HEK293 (cell line): ENCODE data around the gene GALNT4.

ENCODE experiments used
- CTCF ChIA-PET: fragments of 350-600 bp; formaldehyde crosslinking; extraction: SDS; loops from one replicate; lab custom pipeline; 2021; ENCODE audit warnings: antibody characterized with exemption; lab: Yijun Ruan, JAX
- POLR2A ChIA-PET: fragments of 300-600 bp; formaldehyde crosslinking; extraction: SDS; loops from one replicate; lab custom pipeline; 2020; ENCODE audit warnings: antibody characterized with exemption, inconsistent platforms; lab: Yijun Ruan, JAX
- H3K27ac ChIP-seq: fragments of 200-500 bp; sonication (Bioruptor generic); 2 replicates; pipeline ENCODE4 v1.5.1; 2014; ENCODE audit warnings: low read depth, low read length, control low read depth, inconsistent platforms; ENCODE audit errors: extremely low read depth
- H3K36me3 ChIP-seq, 2 experiments: fragments of 200-500 bp in 1 of 2; sonication (Bioruptor generic) in 1 of 2; 1 replicate in 1 of 2; 2 replicates in 1 of 2; pipeline ENCODE4 v1.5.1; 2014 to 2017; ENCODE audit warnings: inconsistent platforms in 2 of 2, low read length in 2 of 2; ENCODE audit not compliant: control insufficient read depth in 2 of 2, insufficient read depth in 1 of 2
- H3K4me1 ChIP-seq: fragments of 200-500 bp; sonication (Bioruptor generic); 2 replicates; pipeline ENCODE4 v1.5.1; 2014; ENCODE audit warnings: mild to moderate bottlenecking, low read length, inconsistent platforms; ENCODE audit not compliant: control insufficient read depth, insufficient read depth
- H3K4me3 ChIP-seq: 2 replicates; pipeline ENCODE4 v1.5.1; 2011; ENCODE audit warnings: low read depth, mild to moderate bottlenecking, control low read depth, low read length, moderate library complexity
- H3K9me3 ChIP-seq: fragments of 200-500 bp; sonication (Bioruptor generic); 2 replicates; pipeline ENCODE4 v1.5.1; 2014; ENCODE audit warnings: low read depth, low read length, inconsistent platforms; ENCODE audit not compliant: control insufficient read depth, insufficient read depth
- GLI2 ChIP-seq: fragments of 450-650 bp; formaldehyde crosslinking; IDR thresholded peaks from 2 replicates; pipeline ENCODE4; 2017; ENCODE audit warnings: missing biosample characterization, missing genetic modification characterization, low read depth, borderline replicate concordance
- ZFP37 ChIP-seq: fragments of 450-650 bp; formaldehyde crosslinking; IDR thresholded peaks from 2 replicates; pipeline ENCODE4 v1.5.1; 2016; ENCODE audit warnings: missing biosample characterization, missing genetic modification characterization
- ZNF157 ChIP-seq: fragments of 450-650 bp; formaldehyde crosslinking; IDR thresholded peaks from 2 replicates; pipeline ENCODE4 v1.5.1; 2016; ENCODE audit warnings: missing biosample characterization, missing genetic modification characterization
- ZNF221 ChIP-seq: fragments of 450-650 bp; formaldehyde crosslinking; IDR thresholded peaks from 2 replicates; pipeline ENCODE4 v1.5.1; 2017; ENCODE audit warnings: missing biosample characterization, missing genetic modification characterization, borderline replicate concordance
- ZNF423 ChIP-seq: fragments of 450-650 bp; formaldehyde crosslinking; IDR thresholded peaks from 2 replicates; pipeline ENCODE4 v1.5.1; 2016; ENCODE audit warnings: missing biosample characterization, missing genetic modification characterization
- ZNF426 ChIP-seq: fragments of 450-650 bp; formaldehyde crosslinking; IDR thresholded peaks from 2 replicates; pipeline ENCODE4 v1.5.1; 2017; ENCODE audit warnings: missing biosample characterization, missing genetic modification characterization, mild to moderate bottlenecking, inconsistent platforms, moderate library complexity
- ZNF549 ChIP-seq: fragments of 450-650 bp; IDR thresholded peaks from 2 replicates; pipeline ENCODE4 v1.5.1; 2018; ENCODE audit warnings: missing biosample characterization, missing genetic modification characterization, mild to moderate bottlenecking, inconsistent platforms, moderate library complexity
- ZNF558 ChIP-seq: fragments of 450-650 bp; formaldehyde crosslinking; IDR thresholded peaks from 2 replicates; pipeline ENCODE4 v1.5.1; 2016; ENCODE audit warnings: missing biosample characterization, missing genetic modification characterization
- ZNF571 ChIP-seq: fragments of 450-650 bp; formaldehyde crosslinking; IDR thresholded peaks from 2 replicates; pipeline ENCODE4 v1.5.0; 2017; ENCODE audit warnings: missing biosample characterization, missing genetic modification characterization
- ZNF580 ChIP-seq: fragments of 450-650 bp; formaldehyde crosslinking; IDR thresholded peaks from 2 replicates; pipeline ENCODE4 v1.5.1; 2016; ENCODE audit warnings: missing biosample characterization, missing genetic modification characterization
- ZNF639 ChIP-seq: fragments of 450-650 bp; formaldehyde crosslinking; IDR thresholded peaks from 2 replicates; pipeline ENCODE4 v1.5.1; 2016; ENCODE audit warnings: missing biosample characterization, missing genetic modification characterization
- ZNF664 ChIP-seq: fragments of 450-650 bp; formaldehyde crosslinking; IDR thresholded peaks from 2 replicates; pipeline ENCODE4 v1.5.1; 2016; ENCODE audit warnings: missing biosample characterization, missing genetic modification characterization
- ZNF747 ChIP-seq: fragments of 450-650 bp; formaldehyde crosslinking; IDR thresholded peaks from 2 replicates; pipeline ENCODE4 v1.5.1; 2016; ENCODE audit warnings: missing biosample characterization, missing genetic modification characterization
- TF ChIP-seq, protein P1 (sequence below): fragments of 450-650 bp; formaldehyde crosslinking; IDR thresholded peaks from 2 replicates; pipeline ENCODE4 v1.5.1; 2017; ENCODE audit warnings: missing biosample characterization, missing genetic modification characterization
- TF ChIP-seq, protein P2 (sequence below): fragments of 450-650 bp; formaldehyde crosslinking; IDR thresholded peaks from 2 replicates; pipeline ENCODE4 v1.5.1; 2017; ENCODE audit warnings: missing biosample characterization, missing genetic modification characterization
- TF ChIP-seq, protein P3 (sequence below): fragments of 450-650 bp; formaldehyde crosslinking; IDR thresholded peaks from 2 replicates; pipeline ENCODE4 v1.5.1; 2016; ENCODE audit warnings: missing biosample characterization, missing genetic modification characterization
- TF ChIP-seq, protein P4 (sequence below): fragments of 450-650 bp; formaldehyde crosslinking; IDR thresholded peaks from 2 replicates; pipeline ENCODE4 v1.5.0; 2017; ENCODE audit warnings: missing biosample characterization, missing genetic modification characterization, borderline replicate concordance

The GALNT4 gene

GRCh38 chr12:89573051-89573810 is 48.6 kb upstream of the GALNT4 start (continued):
- no peak for TF ChIP-seq ZNF580 (tag by site-specific recombination)
- no peak for TF ChIP-seq ZNF549 (tag by site-specific recombination)
- TF ChIP-seq ZNF157: no peak
- no peak for TF ChIP-seq ZFP37
- no peak for TF ChIP-seq ZNF639 (tag by site-specific recombination)

DNA sequence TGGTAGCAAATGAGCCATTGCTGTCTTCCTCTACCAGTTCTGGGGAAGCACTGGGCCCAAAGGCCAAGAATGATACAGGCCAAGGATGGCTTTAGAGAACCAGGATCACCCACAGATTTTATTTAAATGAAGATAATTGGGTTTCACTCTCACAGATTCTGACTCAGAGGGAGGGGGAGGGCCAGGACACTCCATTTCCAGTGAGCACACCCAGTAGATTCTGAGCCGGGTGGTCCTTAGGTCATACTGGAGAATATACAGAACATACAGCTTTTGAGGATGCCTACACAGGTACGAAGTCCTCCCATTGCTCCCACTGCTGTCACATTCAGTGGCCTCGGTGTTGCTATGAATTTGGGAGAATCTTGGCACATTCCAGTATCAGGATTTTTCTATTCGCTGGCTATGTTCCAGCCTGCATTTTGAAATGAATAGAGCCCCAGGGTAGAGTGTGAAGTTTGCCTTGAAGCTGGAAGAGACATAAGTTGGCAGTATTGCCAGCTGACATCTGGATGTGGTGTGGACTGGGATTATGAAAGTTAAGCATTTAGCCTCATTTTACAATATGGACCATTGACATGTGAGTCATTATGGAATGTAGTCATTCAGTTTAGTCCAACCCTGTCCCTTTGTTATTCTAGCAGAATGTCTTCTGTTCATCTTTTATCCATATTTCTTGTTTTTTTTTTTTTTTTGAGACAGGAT is 47.0 kb upstream of the GALNT4 start:
- CTCF ChIA-PET: interaction anchor here (0.5 kb wide), 1 partner anchor 74 kb away, joined by 3 read pairs; no protein-coding TSS in a partner anchor
- POLR2A ChIA-PET: no interaction called here
- TF ChIP-seq GLI2 (no peak), ZNF664 (tag by site-specific recombination) (no peak), ZNF221 (tag by site-specific recombination) (no peak), ZNF571 (tag by site-specific recombination) (no peak), ZNF747 (tag by site-specific recombination) (no peak), ZNF558 (tag by site-specific recombination) (no peak), ZNF423 (no peak), ZNF426 (tag by site-specific recombination) (no peak)
- TF ChIP-seq, protein P1, sequence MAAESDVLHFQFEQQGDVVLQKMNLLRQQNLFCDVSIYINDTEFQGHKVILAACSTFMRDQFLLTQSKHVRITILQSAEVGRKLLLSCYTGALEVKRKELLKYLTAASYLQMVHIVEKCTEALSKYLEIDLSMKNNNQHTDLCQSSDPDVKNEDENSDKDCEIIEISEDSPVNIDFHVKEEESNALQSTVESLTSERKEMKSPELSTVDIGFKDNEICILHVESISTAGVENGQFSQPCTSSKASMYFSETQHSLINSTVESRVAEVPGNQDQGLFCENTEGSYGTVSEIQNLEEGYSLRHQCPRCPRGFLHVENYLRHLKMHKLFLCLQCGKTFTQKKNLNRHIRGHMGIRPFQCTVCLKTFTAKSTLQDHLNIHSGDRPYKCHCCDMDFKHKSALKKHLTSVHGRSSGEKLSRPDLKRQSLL (tag by site-specific recombination): no peak
- TF ChIP-seq, protein P2, sequence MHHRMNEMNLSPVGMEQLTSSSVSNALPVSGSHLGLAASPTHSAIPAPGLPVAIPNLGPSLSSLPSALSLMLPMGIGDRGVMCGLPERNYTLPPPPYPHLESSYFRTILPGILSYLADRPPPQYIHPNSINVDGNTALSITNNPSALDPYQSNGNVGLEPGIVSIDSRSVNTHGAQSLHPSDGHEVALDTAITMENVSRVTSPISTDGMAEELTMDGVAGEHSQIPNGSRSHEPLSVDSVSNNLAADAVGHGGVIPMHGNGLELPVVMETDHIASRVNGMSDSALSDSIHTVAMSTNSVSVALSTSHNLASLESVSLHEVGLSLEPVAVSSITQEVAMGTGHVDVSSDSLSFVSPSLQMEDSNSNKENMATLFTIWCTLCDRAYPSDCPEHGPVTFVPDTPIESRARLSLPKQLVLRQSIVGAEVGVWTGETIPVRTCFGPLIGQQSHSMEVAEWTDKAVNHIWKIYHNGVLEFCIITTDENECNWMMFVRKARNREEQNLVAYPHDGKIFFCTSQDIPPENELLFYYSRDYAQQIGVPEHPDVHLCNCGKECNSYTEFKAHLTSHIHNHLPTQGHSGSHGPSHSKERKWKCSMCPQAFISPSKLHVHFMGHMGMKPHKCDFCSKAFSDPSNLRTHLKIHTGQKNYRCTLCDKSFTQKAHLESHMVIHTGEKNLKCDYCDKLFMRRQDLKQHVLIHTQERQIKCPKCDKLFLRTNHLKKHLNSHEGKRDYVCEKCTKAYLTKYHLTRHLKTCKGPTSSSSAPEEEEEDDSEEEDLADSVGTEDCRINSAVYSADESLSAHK: no peak
- TF ChIP-seq, protein P3, sequence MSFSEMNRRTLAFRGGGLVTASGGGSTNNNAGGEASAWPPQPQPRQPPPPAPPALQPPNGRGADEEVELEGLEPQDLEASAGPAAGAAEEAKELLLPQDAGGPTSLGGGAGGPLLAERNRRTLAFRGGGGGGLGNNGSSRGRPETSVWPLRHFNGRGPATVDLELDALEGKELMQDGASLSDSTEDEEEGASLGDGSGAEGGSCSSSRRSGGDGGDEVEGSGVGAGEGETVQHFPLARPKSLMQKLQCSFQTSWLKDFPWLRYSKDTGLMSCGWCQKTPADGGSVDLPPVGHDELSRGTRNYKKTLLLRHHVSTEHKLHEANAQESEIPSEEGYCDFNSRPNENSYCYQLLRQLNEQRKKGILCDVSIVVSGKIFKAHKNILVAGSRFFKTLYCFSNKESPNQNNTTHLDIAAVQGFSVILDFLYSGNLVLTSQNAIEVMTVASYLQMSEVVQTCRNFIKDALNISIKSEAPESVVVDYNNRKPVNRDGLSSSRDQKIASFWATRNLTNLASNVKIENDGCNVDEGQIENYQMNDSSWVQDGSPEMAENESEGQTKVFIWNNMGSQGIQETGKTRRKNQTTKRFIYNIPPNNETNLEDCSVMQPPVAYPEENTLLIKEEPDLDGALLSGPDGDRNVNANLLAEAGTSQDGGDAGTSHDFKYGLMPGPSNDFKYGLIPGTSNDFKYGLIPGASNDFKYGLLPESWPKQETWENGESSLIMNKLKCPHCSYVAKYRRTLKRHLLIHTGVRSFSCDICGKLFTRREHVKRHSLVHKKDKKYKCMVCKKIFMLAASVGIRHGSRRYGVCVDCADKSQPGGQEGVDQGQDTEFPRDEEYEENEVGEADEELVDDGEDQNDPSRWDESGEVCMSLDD (tag by site-specific recombination): no peak
- TF ChIP-seq, protein P4, sequence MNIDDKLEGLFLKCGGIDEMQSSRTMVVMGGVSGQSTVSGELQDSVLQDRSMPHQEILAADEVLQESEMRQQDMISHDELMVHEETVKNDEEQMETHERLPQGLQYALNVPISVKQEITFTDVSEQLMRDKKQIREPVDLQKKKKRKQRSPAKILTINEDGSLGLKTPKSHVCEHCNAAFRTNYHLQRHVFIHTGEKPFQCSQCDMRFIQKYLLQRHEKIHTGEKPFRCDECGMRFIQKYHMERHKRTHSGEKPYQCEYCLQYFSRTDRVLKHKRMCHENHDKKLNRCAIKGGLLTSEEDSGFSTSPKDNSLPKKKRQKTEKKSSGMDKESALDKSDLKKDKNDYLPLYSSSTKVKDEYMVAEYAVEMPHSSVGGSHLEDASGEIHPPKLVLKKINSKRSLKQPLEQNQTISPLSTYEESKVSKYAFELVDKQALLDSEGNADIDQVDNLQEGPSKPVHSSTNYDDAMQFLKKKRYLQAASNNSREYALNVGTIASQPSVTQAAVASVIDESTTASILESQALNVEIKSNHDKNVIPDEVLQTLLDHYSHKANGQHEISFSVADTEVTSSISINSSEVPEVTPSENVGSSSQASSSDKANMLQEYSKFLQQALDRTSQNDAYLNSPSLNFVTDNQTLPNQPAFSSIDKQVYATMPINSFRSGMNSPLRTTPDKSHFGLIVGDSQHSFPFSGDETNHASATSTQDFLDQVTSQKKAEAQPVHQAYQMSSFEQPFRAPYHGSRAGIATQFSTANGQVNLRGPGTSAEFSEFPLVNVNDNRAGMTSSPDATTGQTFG: no peak
- TF ChIP-seq, all 188 proteins: peak for 0

More for the DNA sequence above, 47.0 kb upstream of the GALNT4 start:
- Histone ChIP-seq H3K36me3 (no peaks in the 10 kb centered on the region), H3K4me1 (peaks cover 11% of the 10 kb centered on the region), H3K27ac (no peak overlapping the region), H3K9me3 (no peaks in the 10 kb centered on the region), H3K4me3 (no peak overlapping the region)
